LNCaP clone FGC (cell line): ENCODE data around the gene PACSIN2.

Source experiments
- DNase-seq: peaks from one replicate; pipeline ENCODE4 v3.0.0-alpha.2; 2011; ENCODE audit warnings: low read depth
- H3K4me3 ChIP-seq: 2 replicates; pipeline ENCODE4 v1.5.1; 2011; ENCODE audit warnings: mild to moderate bottlenecking, low read depth, low read length, control low read depth
- TF ChIP-seq, protein P1 (sequence below): IDR thresholded peaks from 2 replicates; pipeline ENCODE4 v1.5.1; 2012; ENCODE audit warnings: mild to moderate bottlenecking; ENCODE audit not compliant: control insufficient read depth, insufficient read depth; ENCODE audit errors: extremely low read depth

The PACSIN2 gene

DNA sequence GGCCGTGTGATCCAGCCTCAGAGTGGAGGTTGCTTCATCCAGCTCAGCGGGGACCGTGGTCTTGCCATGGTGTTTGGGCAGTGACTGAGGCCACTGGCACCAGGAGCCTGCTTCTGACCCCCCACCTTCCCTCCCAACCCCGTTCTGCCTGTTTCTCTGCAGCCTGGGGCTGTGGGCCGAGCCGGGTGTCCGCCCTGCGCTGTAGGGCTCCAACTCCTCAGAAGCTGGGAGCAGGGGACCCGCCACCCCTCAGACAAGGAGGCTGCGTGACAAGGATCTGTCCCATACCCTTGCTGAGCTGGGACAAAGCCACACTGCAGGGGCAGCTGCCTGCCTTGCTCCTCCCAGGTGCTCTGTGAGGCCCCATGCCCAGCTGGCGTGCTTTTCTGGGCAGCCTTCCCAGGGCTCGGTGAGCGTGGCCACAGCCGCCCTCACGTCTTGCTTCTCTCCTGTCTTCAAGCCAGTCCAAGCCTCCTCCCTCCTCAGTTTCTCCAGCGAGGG, 146.1 kb downstream of the PACSIN2 start:
- H3K4me3 ChIP-seq = no peak overlapping the region
- DNase-seq = peak; percentile 78
- TF ChIP-seq, protein P1, sequence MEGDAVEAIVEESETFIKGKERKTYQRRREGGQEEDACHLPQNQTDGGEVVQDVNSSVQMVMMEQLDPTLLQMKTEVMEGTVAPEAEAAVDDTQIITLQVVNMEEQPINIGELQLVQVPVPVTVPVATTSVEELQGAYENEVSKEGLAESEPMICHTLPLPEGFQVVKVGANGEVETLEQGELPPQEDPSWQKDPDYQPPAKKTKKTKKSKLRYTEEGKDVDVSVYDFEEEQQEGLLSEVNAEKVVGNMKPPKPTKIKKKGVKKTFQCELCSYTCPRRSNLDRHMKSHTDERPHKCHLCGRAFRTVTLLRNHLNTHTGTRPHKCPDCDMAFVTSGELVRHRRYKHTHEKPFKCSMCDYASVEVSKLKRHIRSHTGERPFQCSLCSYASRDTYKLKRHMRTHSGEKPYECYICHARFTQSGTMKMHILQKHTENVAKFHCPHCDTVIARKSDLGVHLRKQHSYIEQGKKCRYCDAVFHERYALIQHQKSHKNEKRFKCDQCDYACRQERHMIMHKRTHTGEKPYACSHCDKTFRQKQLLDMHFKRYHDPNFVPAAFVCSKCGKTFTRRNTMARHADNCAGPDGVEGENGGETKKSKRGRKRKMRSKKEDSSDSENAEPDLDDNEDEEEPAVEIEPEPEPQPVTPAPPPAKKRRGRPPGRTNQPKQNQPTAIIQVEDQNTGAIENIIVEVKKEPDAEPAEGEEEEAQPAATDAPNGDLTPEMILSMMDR = no peak

DNA sequence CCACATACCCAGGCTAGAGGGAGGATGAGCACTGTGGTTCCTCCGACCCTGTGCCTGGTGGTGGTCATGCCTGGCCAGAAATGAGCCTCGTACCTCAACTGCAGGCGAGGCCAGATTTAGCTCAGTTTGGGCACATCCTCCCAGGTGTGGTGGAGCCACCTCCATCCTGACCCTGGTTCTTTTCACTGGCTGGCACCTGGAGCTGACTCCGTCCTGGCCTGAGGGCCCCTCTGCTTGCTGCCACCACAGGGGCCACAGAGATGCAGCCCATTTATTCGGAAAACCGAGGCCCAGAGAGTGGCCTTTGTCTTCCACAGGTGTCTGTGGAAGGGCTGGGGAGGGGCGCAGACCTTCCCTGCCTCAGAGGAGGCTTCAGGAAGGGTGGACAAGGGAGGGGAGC, 148.8 kb downstream of the PACSIN2 start:
- DNase-seq = no peak
- no peak overlapping the region for H3K4me3 ChIP-seq
- TF ChIP-seq, protein P1 = no peak

DNA sequence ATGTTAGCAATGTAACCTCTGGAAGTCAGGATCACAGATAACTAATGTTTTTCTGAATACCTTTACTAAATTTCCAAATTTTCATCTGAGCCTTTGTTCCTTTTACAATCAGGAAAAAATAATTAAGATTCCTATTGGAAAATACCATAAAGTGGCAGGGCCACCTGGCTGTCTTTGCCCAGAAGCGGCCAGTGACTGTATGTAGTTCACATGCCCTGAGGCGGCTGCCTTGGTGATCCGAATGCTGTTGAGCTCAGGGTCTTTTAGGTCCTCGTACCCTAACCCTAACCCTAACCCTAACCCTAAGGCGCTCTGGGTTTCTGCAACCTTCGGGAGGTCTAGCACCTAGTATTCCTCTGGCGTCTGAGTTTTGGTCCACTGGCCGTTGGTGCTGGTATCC, 149.4 kb downstream of the PACSIN2 start:
- TF ChIP-seq, protein P1 = no peak
- no peak overlapping the region for H3K4me3 ChIP-seq
- DNase-seq = no peak

DNA sequence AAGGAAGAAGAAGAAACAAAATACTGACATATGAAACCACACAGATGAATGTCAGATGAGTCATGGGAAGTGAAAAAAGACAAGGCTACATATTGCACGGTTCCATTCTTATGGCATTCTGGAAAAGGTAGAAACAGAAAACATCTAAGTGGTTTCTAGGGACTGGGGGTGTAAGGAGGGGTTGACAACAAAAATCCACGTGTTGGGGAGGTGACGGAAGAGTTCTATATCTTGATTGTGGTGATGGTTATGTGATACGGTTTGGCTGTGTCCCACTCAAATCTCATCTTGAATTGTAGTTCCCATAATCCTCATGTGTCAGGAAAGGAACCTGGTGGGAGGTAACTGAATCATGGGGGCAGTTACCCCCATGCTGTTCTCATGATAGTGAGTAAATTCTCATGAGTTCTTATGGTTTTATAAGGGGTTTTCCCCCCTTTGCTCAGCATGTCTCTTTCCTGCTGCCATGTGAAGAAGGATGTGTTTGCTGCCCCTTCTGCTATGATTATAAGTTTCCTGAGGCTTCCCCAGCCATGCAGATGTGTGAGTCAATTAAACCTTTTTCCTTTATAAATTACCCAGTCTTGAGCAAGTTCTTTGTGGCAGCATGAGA, 151.5 kb downstream of the PACSIN2 start:
- H3K4me3 ChIP-seq = no peak overlapping the region
- TF ChIP-seq, protein P1 = no peak
- DNase-seq = no peak

DNA sequence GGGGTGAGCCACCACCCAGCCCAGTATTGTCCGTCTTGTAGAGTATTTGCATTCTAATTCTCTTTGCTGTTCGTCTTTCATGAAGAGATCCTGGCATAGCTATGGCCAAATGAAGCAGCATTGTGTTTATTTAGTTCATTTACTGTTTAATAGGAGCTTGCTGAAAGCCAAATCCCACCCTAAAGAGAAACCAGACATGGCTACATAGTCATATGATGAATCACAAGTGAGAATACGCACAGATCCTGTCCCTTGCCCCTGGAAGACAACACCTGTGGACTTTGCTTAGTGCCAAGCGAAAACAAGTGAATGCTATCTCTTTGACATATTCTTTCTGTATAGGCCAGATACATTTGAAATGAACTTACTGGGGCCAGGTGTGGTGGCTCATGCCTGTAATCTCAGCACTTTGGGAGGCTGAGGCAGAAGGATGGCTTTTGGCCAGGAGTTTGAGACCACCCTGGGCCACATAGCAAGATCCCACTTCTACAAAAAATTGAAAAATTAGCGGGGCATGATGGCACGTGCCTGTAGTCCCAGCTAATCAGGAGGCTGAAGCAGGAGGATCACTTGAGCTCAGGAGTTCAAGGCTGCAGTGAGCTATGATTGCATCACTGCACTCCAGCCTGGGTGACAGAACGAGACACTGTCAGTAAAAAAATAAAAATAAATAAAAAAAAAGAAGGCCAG, 152.8 kb downstream of the PACSIN2 start:
- no peak for DNase-seq
- H3K4me3 ChIP-seq = no peak overlapping the region
- TF ChIP-seq, protein P1 = no peak

DNA sequence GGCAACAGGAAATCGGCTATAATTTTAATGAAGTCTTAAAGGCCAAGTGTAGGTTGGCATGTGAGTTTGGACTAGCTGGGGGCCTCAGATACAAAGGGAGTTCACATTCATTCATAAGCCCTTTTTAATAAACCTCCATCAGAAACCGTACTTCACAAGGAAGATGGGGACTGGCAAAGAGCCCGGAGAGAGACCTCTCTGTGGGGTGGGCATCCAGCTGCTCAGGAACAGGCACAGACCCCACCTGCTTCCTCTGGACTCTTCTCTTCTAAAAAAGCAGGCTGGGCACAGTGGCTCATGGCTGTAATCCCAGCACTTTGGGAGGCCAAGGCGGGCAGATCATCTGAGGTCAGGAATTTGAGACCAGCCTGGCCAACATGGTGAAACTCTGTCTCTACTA, 154.0 kb downstream of the PACSIN2 start:
- no peak overlapping the region for H3K4me3 ChIP-seq
- no peak for DNase-seq
- TF ChIP-seq, protein P1 = no peak
